ENCODE data around the gene TNS1.

DNA sequence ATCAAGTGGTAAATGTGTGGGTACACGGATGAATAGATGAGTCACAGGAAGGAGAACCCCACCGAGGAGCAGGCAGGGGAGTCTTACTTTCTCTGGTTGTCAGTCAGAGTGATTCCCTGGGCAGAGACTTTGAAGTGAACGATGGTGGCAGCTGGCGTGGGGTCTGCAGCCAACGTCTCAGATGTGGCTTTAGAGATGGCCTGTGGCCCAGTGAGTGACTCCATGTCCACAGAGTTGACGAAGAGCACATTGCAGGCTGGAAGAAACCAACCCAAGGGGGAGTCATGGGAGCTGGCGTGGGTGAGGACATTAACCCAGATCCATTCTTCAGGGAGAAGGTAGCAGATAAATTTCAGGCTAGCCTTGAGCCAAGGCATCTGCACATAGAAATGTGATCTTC lies 193.1 kb downstream of the TNS1 start:
- TF ChIP-seq, protein P1, sequence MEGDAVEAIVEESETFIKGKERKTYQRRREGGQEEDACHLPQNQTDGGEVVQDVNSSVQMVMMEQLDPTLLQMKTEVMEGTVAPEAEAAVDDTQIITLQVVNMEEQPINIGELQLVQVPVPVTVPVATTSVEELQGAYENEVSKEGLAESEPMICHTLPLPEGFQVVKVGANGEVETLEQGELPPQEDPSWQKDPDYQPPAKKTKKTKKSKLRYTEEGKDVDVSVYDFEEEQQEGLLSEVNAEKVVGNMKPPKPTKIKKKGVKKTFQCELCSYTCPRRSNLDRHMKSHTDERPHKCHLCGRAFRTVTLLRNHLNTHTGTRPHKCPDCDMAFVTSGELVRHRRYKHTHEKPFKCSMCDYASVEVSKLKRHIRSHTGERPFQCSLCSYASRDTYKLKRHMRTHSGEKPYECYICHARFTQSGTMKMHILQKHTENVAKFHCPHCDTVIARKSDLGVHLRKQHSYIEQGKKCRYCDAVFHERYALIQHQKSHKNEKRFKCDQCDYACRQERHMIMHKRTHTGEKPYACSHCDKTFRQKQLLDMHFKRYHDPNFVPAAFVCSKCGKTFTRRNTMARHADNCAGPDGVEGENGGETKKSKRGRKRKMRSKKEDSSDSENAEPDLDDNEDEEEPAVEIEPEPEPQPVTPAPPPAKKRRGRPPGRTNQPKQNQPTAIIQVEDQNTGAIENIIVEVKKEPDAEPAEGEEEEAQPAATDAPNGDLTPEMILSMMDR (IDR thresholded peaks at IDR 0.05), result no peak
- no peak for TF ChIP-seq POLR2A (IDR thresholded peaks at IDR 0.05)

Data from thyroid gland (tissue), 4 donors.